Measurements from ENCODE around the gene NMB. TPM values are rescaled to one million over a fixed set of nuclear protein-coding genes. Genes with fewer than 3 reads are reported as not detected.

NMB gene
- total RNA-seq, 2 experiments from 2014 or later: 4.0 to 4.1 TPM

DNA sequence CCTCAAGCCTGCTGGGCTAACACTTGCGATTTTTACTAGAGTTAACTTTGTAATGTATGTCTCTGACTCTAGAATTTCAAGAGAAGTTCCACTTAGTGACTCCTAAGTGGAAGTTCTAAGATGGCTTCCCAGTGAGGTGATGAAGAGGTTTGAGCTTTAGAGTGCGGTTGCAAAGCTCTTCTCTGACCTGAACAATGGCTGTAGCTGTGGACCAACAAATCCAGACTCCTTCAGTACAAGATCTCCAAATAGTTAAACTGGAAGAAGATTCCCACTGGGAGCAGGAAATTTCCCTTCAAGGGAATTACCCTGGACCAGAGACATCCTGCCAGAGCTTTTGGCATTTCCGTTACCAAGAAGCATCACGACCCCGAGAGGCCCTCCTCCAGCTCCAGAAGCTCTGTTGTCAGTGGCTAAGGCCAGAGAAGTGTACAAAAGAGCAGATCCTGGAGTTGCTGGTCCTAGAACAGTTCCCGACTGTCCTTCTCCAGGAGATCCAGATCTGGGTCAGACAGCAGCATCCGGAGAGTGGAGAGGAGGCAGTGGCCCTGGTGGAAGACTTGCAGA is 26.2 kb downstream of the NMB start:
- Mint-ChIP-seq H3K36me3 (ENCODE audit: low read depth) (peaks cover 22% of the 10 kb centered on the region), H3K4me3 (peak overlapping the region; percentile 88), H3K9me3 (no peaks in the 10 kb centered on the region), H3K27me3 (no peaks in the 10 kb centered on the region), H3K27ac (peak overlapping the region; percentile 99), H3K4me1 (peaks cover 49% of the 10 kb centered on the region)
- DNase-seq: no peak
- ChIA-PET POLR2A (interaction anchor here (0.6 to 4.8 kb wide), 20 partner anchors 10 to 349 kb away, joined by 3 to 26 read pairs (median 9); partner anchors contain the start of genes NMB, SEC11A, WDR73 and ZSCAN2), CTCF (interaction anchor here (0.7 to 5.2 kb wide), 15 partner anchors 7 to 349 kb away, joined by 3 to 21 read pairs (median 5); partner anchors contain the start of genes WDR73 and ZSCAN2)

DNA sequence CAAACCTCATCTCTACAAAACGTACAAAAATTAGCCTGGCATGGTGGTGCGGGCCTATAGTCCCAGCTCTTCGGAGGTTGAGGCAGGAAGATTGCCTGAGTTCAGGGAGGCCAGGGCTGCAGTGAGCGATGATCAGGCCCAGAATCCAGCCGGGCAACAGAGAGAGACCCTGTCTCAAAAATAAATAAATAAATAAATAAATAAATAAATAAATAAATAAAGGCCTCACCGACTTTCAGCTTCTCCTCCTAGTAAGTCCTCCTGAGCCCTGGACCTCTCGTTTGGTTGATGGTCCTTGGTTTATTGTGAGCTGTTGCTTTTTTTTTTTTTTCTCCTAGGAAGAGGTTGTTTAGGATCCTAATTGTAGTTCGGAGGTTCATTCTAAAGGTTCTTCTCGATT is 29.0 kb downstream of the NMB start:
- Mint-ChIP-seq H3K27ac (no peak overlapping the region), H3K4me3 (no peak overlapping the region), H3K9me3 (peaks cover 5% of the 10 kb centered on the region), H3K27me3 (no peaks in the 10 kb centered on the region), H3K4me1 (peaks cover 26% of the 10 kb centered on the region), H3K36me3 (ENCODE audit: low read depth) (peaks cover 19% of the 10 kb centered on the region)
- POLR2A ChIA-PET: interaction anchor here (1.6 kb wide), 1 partner anchor 24 kb away, joined by 5 read pairs; no protein-coding TSS in a partner anchor
- CTCF ChIA-PET: interaction anchor here (0.8 to 5.2 kb wide), 2 partner anchors 8 to 58 kb away, joined by 3 to 21 read pairs; no protein-coding TSS in a partner anchor
- DNase-seq: no peak

DNA sequence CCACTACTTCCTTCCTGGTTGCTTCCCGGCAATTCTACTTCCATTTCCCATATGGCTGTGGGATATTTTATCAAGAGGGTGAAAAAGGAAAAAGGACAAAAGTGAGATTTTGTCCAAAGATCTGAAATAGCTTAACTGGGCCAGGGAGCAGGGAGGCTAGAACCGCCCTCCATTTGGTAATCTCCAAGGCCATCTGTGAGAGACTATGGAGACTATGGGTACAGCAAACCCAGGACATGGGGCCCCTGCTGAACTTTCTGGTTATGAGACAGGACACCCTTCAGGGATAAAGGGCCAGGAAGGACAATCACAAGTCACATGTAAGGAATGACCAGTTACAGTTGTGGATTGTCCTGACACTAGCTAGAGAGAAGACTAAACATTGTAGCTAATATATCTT is 32.9 kb downstream of the NMB start:
- ChIA-PET POLR2A (interaction anchor here (0.9 kb wide), 1 partner anchor 111 kb away, joined by 3 read pairs; no protein-coding TSS in a partner anchor), CTCF (no interaction called here)
- no peak for DNase-seq
- no peak overlapping the region for H3K27ac Mint-ChIP-seq
- H3K4me1 Mint-ChIP-seq: peaks cover 4% of the 10 kb centered on the region
- H3K4me3 Mint-ChIP-seq: no peak overlapping the region
- peaks cover 35% of the 10 kb centered on the region for H3K9me3 Mint-ChIP-seq
- no peaks in the 10 kb centered on the region for H3K27me3 Mint-ChIP-seq
- peaks cover 45% of the 10 kb centered on the region for H3K36me3 Mint-ChIP-seq (ENCODE audit: low read depth)

DNA sequence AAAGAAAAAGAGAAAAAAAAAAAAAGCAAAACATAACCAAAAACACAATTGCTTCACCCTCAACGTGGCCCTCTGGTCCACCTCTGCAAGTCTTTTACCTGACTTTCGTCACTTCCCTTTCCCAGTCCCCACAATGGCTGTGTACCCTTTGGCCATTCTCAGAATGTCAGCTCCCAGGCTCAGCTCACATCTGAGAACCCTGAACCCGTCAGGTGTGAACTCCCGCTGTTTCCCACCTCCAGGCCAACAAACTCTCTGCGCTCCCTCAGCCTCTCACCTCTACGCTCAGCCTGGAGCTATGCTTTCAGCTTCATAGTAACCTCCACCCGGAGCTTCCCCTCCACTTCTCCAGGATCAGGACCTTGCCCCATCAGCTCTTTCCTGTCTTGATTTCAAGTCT is 33.6 kb downstream of the NMB start:
- H3K27me3 Mint-ChIP-seq: no peaks in the 10 kb centered on the region
- H3K36me3 Mint-ChIP-seq (ENCODE audit: low read depth): peaks cover 53% of the 10 kb centered on the region
- POLR2A ChIA-PET: interaction anchor here (0.9 to 1.0 kb wide), 2 partner anchors 10 to 111 kb away, joined by 3 to 4 read pairs; no protein-coding TSS in a partner anchor
- no peaks in the 10 kb centered on the region for H3K4me1 Mint-ChIP-seq
- no peak overlapping the region for H3K27ac Mint-ChIP-seq
- H3K9me3 Mint-ChIP-seq: peaks cover 41% of the 10 kb centered on the region
- CTCF ChIA-PET: interaction anchor here (0.5 kb wide), 1 partner anchor 61 kb away, joined by 3 read pairs; no protein-coding TSS in a partner anchor
- no peak overlapping the region for H3K4me3 Mint-ChIP-seq
- no peak for DNase-seq

DNA sequence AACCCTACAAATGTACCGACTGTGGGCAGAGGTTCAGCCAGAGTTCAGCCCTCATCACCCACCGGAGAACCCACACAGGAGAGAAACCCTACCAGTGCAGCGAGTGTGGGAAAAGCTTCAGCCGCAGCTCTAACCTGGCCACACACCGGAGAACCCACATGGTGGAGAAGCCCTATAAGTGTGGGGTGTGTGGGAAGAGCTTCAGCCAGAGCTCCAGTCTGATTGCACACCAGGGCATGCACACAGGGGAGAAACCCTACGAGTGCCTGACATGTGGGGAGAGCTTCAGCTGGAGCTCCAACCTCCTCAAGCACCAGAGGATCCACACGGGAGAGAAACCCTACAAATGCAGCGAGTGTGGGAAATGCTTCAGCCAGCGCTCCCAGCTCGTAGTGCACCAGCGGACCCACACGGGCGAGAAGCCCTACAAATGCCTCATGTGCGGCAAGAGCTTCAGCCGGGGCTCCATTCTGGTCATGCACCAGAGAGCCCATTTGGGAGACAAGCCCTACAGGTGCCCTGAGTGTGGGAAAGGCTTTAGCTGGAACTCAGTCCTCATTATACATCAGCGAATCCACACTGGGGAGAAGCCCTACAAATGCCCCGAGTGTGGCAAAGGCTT is 36.5 kb downstream of the NMB start:
- Mint-ChIP-seq H3K9me3 (peaks cover 46% of the 10 kb centered on the region), H3K4me1 (no peaks in the 10 kb centered on the region), H3K27me3 (no peaks in the 10 kb centered on the region), H3K36me3 (ENCODE audit: low read depth) (peaks cover 57% of the 10 kb centered on the region), H3K27ac (no peak overlapping the region), H3K4me3 (no peak overlapping the region)
- CTCF ChIA-PET: interaction anchor here (0.7 to 1.3 kb wide), 3 partner anchors 16 to 34 kb away, joined by 3 read pairs; no protein-coding TSS in a partner anchor
- POLR2A ChIA-PET: interaction anchor here (1.3 to 2.8 kb wide), 3 partner anchors 10 to 17 kb away, joined by 3 to 18 read pairs (median 4); no protein-coding TSS in a partner anchor
- DNase-seq: no peak

DNA sequence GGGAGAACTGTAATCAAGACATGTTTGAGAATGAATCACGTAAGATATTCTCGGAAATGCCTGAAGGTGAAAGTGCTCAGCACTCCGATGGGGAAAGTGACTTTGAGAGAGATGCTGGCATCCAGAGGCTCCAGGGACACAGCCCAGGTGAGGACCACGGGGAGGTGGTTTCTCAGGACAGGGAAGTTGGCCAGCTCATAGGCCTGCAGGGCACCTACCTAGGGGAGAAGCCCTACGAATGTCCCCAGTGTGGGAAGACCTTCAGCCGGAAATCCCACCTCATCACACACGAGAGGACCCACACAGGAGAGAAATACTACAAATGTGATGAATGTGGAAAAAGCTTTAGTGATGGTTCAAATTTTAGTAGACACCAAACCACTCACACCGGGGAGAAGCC is 37.4 kb downstream of the NMB start:
- H3K4me3 Mint-ChIP-seq: no peak overlapping the region
- POLR2A ChIA-PET: interaction anchor here (1.3 to 2.8 kb wide), 3 partner anchors 11 to 16 kb away, joined by 3 to 18 read pairs (median 4); no protein-coding TSS in a partner anchor
- peaks cover 60% of the 10 kb centered on the region for H3K36me3 Mint-ChIP-seq (ENCODE audit: low read depth)
- no peak for DNase-seq
- no peaks in the 10 kb centered on the region for H3K4me1 Mint-ChIP-seq
- H3K27me3 Mint-ChIP-seq: no peaks in the 10 kb centered on the region
- peaks cover 46% of the 10 kb centered on the region for H3K9me3 Mint-ChIP-seq
- H3K27ac Mint-ChIP-seq: no peak overlapping the region
- CTCF ChIA-PET: interaction anchor here (1.3 kb wide), 1 partner anchor 33 kb away, joined by 3 read pairs; no protein-coding TSS in a partner anchor

DNA sequence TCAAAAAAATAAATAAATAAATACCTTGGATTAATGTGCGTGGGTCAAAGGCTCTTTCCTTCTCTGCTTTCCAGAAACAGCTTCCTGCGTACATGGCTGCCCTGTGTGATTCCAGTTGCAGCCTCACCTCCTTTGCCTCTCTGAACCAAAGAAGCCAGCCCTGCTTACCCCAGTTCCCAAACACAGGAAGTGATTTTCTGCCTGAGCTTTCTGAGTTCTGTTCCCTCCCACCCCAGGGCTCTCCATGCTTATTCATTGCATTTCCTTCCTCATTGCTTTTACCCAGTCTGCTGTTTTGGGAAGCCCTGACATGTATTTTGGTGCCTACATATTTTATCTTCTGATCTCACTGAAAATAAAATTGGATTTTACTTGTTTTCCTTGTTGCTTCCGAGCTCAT is 41.8 kb downstream of the NMB start:
- no peak for DNase-seq
- H3K36me3 Mint-ChIP-seq (ENCODE audit: low read depth): peaks cover 30% of the 10 kb centered on the region
- ChIA-PET POLR2A (interaction anchor here (1.3 to 1.7 kb wide), 3 partner anchors 15 to 18 kb away, joined by 3 to 7 read pairs (median 3); partner anchors contain the start of gene ZSCAN2), CTCF (no interaction called here)
- no peaks in the 10 kb centered on the region for H3K4me1 Mint-ChIP-seq
- H3K4me3 Mint-ChIP-seq: no peak overlapping the region
- no peaks in the 10 kb centered on the region for H3K27me3 Mint-ChIP-seq
- no peak overlapping the region for H3K27ac Mint-ChIP-seq
- peaks cover 22% of the 10 kb centered on the region for H3K9me3 Mint-ChIP-seq

DNA sequence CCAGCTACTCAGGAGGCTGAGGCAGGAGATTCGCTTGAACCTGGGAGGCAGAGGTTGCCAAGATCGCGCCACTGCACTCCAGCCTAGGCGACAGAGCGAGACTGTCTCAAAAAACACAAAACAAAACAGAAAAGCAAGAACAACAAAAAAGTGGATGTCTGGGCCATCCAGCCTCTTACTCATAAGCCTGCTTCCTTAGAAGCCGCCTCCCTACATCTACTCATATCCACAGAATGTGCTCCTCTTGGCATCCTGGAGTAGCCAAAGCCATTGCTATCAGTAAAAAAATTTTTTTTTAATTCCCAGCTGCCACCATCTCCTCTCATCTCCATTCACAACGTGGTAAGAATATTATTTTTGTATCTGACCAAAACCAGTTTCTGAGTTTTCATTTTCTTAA is 46.4 kb downstream of the NMB start:
- no peak overlapping the region for H3K27ac Mint-ChIP-seq
- peaks cover 4% of the 10 kb centered on the region for H3K4me1 Mint-ChIP-seq
- H3K36me3 Mint-ChIP-seq (ENCODE audit: low read depth): peaks cover 16% of the 10 kb centered on the region
- no peak for DNase-seq
- CTCF ChIA-PET: no interaction called here
- no peak overlapping the region for H3K4me3 Mint-ChIP-seq
- no peaks in the 10 kb centered on the region for H3K27me3 Mint-ChIP-seq
- H3K9me3 Mint-ChIP-seq: no peaks in the 10 kb centered on the region
- POLR2A ChIA-PET: no interaction called here

DNA sequence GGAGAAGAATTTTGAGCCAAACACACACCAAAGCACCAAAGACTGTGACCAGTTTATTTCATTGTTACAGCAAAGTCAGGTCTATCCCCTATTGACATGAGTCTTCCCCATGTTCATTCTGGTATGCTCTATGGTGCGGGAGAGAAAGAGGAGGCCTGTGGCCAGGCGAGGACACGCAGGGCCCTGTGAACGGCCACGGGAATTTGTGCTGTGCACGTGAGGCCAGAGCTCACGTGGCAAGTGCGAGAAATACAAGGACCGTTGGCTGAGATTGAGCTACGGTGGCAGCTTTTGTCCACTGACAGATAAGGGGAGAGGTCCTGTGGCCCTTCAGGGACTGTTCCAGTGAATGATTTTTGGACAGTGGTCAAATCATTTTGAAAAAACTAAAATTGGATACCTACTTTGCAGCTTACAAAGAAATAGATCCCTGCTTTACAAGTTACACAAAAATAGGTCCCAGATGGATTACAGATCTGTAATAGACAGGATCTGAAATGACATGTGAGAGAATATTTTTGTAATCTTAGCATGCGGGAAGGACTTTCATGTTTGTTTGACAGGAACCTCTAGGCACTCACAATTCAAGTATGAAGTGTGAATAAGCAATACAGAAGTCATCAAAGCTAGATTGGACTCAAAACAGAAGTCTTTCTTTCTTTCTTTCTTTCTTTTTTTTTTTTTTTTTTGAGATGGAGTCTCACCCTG is 48.0 kb downstream of the NMB start:
- Mint-ChIP-seq H3K9me3 (no peaks in the 10 kb centered on the region), H3K36me3 (ENCODE audit: low read depth) (peaks cover 23% of the 10 kb centered on the region), H3K27ac (no peak overlapping the region), H3K27me3 (no peaks in the 10 kb centered on the region), H3K4me1 (peaks cover 19% of the 10 kb centered on the region), H3K4me3 (no peak overlapping the region)
- DNase-seq: no peak
- CTCF ChIA-PET: interaction anchor here (1.2 kb wide), 1 partner anchor 26 kb away, joined by 3 read pairs; no protein-coding TSS in a partner anchor
- POLR2A ChIA-PET: interaction anchor here (0.6 to 1.4 kb wide), 2 partner anchors 21 to 70 kb away, joined by 3 to 8 read pairs; no protein-coding TSS in a partner anchor

DNA sequence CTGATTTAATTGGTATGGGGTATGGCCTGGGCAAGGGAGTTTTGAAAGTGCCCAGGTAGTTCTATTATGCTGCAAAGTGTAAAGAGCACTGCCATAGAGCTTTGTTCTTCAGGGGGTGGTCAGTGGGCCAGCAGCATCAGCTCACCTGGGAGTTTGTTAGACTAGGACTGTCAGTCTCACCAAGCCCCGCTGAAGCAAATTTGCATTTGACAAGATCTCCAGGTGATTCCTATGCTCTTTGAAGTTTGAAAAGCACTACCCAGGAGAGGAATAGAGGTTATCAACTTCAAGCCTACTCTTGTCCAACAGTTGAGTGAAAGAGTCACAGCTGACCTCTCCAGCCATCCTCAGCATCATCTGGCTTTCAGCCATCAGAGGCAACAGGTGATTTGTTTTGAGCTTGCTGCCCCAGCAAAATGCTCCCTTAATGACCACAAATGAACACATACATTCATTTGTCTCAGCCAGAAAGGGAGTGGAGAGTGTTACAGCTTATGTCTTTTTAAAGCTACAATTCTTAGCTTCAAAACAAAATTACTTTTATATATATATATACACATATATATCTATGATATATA is 49.2 kb downstream of the NMB start:
- no peaks in the 10 kb centered on the region for H3K27me3 Mint-ChIP-seq
- no peaks in the 10 kb centered on the region for H3K9me3 Mint-ChIP-seq
- no peak overlapping the region for H3K4me3 Mint-ChIP-seq
- no peak overlapping the region for H3K27ac Mint-ChIP-seq
- DNase-seq: no peak
- H3K4me1 Mint-ChIP-seq: peaks cover 29% of the 10 kb centered on the region
- peaks cover 29% of the 10 kb centered on the region for H3K36me3 Mint-ChIP-seq (ENCODE audit: low read depth)
- CTCF ChIA-PET: interaction anchor here (0.6 to 1.2 kb wide), 4 partner anchors 21 to 75 kb away, joined by 3 to 5 read pairs (median 3); no protein-coding TSS in a partner anchor
- POLR2A ChIA-PET: interaction anchor here (0.6 to 1.4 kb wide), 3 partner anchors 7 to 22 kb away, joined by 3 to 8 read pairs (median 3); no protein-coding TSS in a partner anchor

DNA sequence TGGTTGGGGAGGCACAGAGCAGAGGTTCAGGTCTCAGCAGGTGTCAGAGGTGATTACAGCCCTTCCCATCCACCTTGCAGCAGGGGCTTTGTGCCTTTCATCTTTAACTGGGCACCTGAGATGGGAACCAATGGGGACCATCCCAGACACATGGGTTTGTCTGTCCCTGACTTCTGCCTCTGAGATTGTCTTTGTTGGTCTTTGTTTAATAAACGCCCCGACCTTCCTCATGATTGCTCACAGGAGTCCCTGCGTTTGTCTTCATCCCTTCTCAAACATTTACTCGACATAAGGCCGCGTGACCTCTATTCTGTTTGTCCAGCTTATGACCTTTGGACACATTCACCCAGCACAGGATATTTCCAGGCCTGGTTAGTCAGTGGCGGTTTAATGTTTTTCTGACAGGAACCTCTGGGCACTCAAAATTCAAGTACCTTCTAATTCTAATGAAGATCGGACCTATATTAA is 51.3 kb downstream of the NMB start:
- ChIA-PET POLR2A (no interaction called here), CTCF (interaction anchor here (0.9 kb wide), 1 partner anchor 19 kb away, joined by 3 read pairs; no protein-coding TSS in a partner anchor)
- Mint-ChIP-seq H3K4me3 (no peak overlapping the region), H3K4me1 (peaks cover 45% of the 10 kb centered on the region), H3K9me3 (no peaks in the 10 kb centered on the region), H3K36me3 (ENCODE audit: low read depth) (peaks cover 32% of the 10 kb centered on the region), H3K27me3 (no peaks in the 10 kb centered on the region), H3K27ac (peak overlapping the region; percentile 79)
- DNase-seq: no peak

DNA sequence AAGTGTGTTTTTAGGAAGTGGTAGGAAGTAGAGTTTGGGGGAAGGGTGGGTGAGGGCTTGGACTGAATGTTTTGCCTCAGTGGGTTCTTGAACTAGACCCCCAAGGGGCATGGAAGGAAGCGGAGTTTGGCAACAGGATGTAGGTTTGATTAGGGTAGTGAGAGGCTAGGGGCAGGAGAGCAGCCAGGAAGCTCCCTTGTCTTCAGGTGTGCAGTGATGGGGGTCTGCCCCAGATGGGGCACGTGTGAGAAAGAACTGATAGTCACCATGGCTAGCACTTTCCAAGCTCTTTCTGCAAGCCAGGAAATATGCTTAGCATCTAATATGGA is 52.5 kb downstream of the NMB start:
- H3K27ac Mint-ChIP-seq: peak overlapping the region; percentile 79
- peaks cover 32% of the 10 kb centered on the region for H3K36me3 Mint-ChIP-seq (ENCODE audit: low read depth)
- ChIA-PET CTCF (interaction anchor here (0.8 to 1.5 kb wide), 5 partner anchors 16 to 323 kb away, joined by 3 to 6 read pairs (median 3); no protein-coding TSS in a partner anchor), POLR2A (interaction anchor here (0.8 to 3.6 kb wide), 6 partner anchors 24 to 53 kb away, joined by 3 to 16 read pairs (median 4); partner anchors contain the start of genes NMB and WDR73)
- peak overlapping the region; percentile 57 for H3K4me3 Mint-ChIP-seq
- no peaks in the 10 kb centered on the region for H3K9me3 Mint-ChIP-seq
- no peak for DNase-seq
- H3K4me1 Mint-ChIP-seq: peaks cover 48% of the 10 kb centered on the region
- no peaks in the 10 kb centered on the region for H3K27me3 Mint-ChIP-seq
